Cardiac fibroblast (primary cell): ENCODE results near the gene ALB.

Experiments
- DNase-seq, 2 donors: peaks; one replicate each; pipeline versions ENCODE4 v3.0.0 to v3.0.0-alpha.2; 2010; ENCODE audit warnings: low read depth in 2 of 2
- H3K4me3 ChIP-seq, 2 donors: replicated peaks in 1 of 2; 1 replicate in 1 of 2; 2 replicates in 1 of 2; pipeline ENCODE4 v1.5.1; 2011; ENCODE audit warnings: low read depth in 2 of 2, low read length in 2 of 2, mild to moderate bottlenecking in 2 of 2, moderate library complexity in 1 of 2
- CTCF ChIP-seq: IDR thresholded peaks from one replicate; pipeline ENCODE4 v1.5.1; 2011; ENCODE audit warnings: low read depth, mild to moderate bottlenecking, low read length, inconsistent platforms

Gene ALB

DNA sequence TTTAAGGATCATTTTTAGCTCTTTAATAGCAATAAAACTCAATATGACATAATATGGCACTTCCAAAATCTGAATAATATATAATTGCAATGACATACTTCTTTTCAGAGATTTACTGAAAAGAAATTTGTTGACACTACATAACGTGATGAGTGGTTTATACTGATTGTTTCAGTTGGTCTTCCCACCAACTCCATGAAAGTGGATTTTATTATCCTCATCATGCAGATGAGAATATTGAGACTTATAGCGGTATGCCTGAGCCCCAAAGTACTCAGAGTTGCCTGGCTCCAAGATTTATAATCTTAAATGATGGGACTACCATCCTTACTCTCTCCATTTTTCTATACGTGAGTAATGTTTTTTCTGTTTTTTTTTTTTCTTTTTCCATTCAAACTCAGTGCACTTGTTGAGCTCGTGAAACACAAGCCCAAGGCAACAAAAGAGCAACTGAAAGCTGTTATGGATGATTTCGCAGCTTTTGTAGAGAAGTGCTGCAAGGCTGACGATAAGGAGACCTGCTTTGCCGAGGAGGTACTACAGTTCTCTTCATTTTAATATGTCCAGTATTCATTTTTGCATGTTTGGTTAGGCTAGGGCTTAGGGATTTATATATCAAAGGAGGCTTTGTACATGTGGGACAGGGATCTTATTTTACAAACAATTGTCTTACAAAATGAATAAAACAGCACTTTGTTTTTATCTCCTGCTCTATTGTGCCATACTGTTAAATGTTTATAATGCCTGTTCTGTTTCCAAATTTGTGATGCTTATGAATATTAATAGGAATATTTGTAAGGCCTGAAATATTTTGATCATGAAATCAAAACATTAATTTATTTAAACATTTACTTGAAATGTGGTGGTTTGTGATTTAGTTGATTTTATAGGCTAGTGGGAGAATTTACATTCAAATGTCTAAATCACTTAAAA, 15.3 kb downstream of the ALB start:
- DNase-seq: no peak
- TF ChIP-seq CTCF: no peak
- H3K4me3 ChIP-seq: no peak overlapping the region

DNA sequence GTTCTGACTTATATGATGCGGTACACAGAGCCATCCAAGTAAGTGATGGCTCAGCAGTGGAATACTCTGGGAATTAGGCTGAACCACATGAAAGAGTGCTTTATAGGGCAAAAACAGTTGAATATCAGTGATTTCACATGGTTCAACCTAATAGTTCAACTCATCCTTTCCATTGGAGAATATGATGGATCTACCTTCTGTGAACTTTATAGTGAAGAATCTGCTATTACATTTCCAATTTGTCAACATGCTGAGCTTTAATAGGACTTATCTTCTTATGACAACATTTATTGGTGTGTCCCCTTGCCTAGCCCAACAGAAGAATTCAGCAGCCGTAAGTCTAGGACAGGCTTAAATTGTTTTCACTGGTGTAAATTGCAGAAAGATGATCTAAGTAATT, 16.5 kb downstream of the ALB start:
- DNase-seq: no peak
- no peak overlapping the region for H3K4me3 ChIP-seq
- TF ChIP-seq CTCF: no peak

DNA sequence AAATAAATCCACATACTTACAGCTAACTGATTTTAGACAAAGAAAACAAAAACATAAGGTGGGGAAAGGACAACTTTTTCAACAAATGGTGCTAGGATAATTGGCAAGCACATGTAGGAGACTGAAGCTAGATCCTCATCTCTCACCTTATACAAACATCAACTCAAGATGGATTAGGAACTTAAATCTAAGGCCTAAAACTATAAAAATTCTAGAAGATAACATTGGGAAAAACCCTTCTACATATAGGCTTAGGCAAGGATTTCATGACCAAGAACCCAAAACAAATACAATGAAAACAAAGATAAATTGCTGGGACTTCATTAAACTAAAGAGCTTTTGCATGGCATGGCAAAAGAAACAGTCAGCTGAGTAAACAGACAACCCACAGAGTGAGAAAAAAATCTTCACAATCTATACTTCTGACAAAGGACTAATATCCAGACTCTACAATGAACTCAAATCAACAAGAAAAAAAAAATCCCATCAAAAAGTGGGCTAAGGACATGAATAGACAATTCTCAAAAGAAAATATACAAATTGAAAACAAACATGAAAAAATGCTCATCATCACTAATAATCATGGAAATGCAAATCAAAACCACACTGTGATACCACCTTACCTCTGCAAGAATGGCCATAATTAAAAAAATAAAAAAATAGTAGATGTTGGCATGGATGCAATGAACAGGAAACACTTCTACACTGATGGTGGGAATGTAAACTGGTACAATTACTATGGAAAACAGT, 17.8 kb downstream of the ALB start:
- H3K4me3 ChIP-seq: no peak overlapping the region
- no peak for DNase-seq
- no peak for TF ChIP-seq CTCF

DNA sequence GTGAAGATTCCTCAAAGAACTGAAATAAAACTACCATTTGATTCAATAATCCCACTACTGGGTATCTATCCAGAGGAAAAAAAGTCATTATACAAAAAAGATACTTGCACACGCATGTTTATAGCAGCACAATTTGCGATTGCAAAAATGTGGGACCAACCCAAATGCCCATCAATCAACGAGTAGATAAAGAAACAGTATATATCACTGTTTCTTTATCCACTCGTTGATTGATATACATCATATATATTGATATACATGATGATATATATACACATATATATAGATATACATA, 18.3 kb downstream of the ALB start:
- H3K4me3 ChIP-seq: no peak overlapping the region
- TF ChIP-seq CTCF: no peak
- DNase-seq: no peak

- TF ChIP-seq CTCF: no peak
- no peak for DNase-seq
- H3K4me3 ChIP-seq: no peak overlapping the region
These were observed 19.1 kb downstream of the ALB start for GRCh38 chr4:73423184-73423583.

- no peak for DNase-seq
- TF ChIP-seq CTCF: no peak
- H3K4me3 ChIP-seq: no peak overlapping the region
These were observed 22.6 kb downstream of the ALB start for GRCh38 chr4:73426666-73427065.
